HepG2 (cell line): Measurements from ENCODE around the gene TRIM61.

ENCODE experiments used
- HOXA7 ChIP-seq: sonication (generic); formaldehyde crosslinking; IDR thresholded peaks from 2 replicates; pipeline ENCODE4 v1.8.1; 2022; ENCODE audit warnings: mild to moderate bottlenecking, missing genetic modification reagents, moderate library complexity
- ZNF138 ChIP-seq: sonication (generic); formaldehyde crosslinking; IDR thresholded peaks from 2 replicates; pipeline ENCODE4 v1.5.0; 2020; ENCODE audit warnings: mild to moderate bottlenecking, low read depth, missing genetic modification reagents
- TF ChIP-seq, protein P1 (sequence below): sonication (generic); formaldehyde crosslinking; IDR thresholded peaks from 2 replicates; pipeline ENCODE4 v1.5.0; 2020; ENCODE audit warnings: missing genetic modification reagents

DNA sequence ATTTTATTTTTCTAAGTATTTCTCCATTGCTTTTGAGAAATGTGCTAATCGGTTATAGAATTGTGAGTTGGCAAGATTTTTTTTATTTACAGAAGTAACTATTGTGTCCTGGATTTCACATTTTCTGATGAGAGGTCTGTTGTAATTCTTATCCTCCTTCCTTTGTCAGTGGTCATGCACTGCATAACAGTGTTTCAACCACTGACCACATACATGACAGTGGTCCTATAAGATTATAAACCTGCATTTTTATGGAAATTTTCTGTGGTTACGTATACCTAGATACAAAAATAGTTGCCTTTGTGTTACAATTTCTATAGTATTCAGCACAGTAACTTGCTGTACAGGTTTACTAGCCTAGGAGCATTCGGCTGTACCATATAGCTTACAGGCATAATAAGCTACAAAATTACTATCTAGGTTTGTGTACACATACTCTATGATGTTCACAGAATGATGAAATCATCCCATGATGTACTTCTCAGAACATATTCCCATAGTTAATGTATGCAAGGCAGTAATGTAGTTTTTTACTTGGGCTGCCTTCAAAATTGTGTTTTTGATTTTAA lies 52.7 kb downstream of the TRIM61 start:
- TF ChIP-seq, protein P1, sequence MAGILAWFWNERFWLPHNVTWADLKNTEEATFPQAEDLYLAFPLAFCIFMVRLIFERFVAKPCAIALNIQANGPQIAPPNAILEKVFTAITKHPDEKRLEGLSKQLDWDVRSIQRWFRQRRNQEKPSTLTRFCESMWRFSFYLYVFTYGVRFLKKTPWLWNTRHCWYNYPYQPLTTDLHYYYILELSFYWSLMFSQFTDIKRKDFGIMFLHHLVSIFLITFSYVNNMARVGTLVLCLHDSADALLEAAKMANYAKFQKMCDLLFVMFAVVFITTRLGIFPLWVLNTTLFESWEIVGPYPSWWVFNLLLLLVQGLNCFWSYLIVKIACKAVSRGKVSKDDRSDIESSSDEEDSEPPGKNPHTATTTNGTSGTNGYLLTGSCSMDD, result no peak
- TF ChIP-seq HOXA7 (CRISPR knock-in tag) (no peak), ZNF138 (no peak)
